Measurements from ENCODE around the gene TLE4.
"Not testable (repeated sequence)": the region's sequence is repeated elsewhere in the genome, so short reads cannot be mapped to it uniquely, and the experiment has no call there.

TLE4 gene

GRCh38 chr9:79571309-79572031 is at the start of gene TLE4:
TLE4 (plus strand) TSS chr9:79571965; CDS start chr9:79572791, 826 bp downstream.
- peak; percentile 99 for DNase-seq

GRCh38 chr9:79522793-79523192 is 49.0 kb upstream of the TLE4 start:
- DNase-seq, result no peak

- DNase-seq, result no peak
Observed at GRCh38 chr9:79524266-79524665, 47.5 kb upstream of the TLE4 start.

- DNase-seq, result no peak
Observed at GRCh38 chr9:79526149-79526672, 45.6 kb upstream of the TLE4 start.

- no peak for DNase-seq
Observed at GRCh38 chr9:79535534-79535933, 36.2 kb upstream of the TLE4 start.

- no peak for DNase-seq
Observed at GRCh38 chr9:79537838-79538237, 33.9 kb upstream of the TLE4 start.

GRCh38 chr9:79542735-79543620 is 28.8 kb upstream of the TLE4 start:
- no peak for DNase-seq

GRCh38 chr9:79544375-79544774 is 27.4 kb upstream of the TLE4 start:
- DNase-seq, result not testable (repeated sequence)

GRCh38 chr9:79551586-79551985 is 20.2 kb upstream of the TLE4 start:
- no peak for DNase-seq

GRCh38 chr9:79551994-79552393 is 19.8 kb upstream of the TLE4 start:
- no peak for DNase-seq

- no peak for DNase-seq
Observed at GRCh38 chr9:79555474-79556089, 16.2 kb upstream of the TLE4 start.

GRCh38 chr9:79559495-79560181 is 12.1 kb upstream of the TLE4 start:
- no peak for DNase-seq

- DNase-seq, result no peak
Observed at GRCh38 chr9:79562749-79563386, 8.9 kb upstream of the TLE4 start.

- no peak for DNase-seq
Observed at GRCh38 chr9:79564105-79564504, 7.7 kb upstream of the TLE4 start.

- DNase-seq, result peak; percentile 10
Observed at GRCh38 chr9:79565245-79565644, 6.5 kb upstream of the TLE4 start.

GRCh38 chr9:79567671-79568098 is 4.1 kb upstream of the TLE4 start:
- no peak for DNase-seq

- DNase-seq, result no peak
Observed at GRCh38 chr9:79568337-79569101, 3.2 kb upstream of the TLE4 start.

GRCh38 chr9:79569814-79570447 is 1.8 kb upstream of the TLE4 start:
- no peak for DNase-seq

- peak; percentile 4 for DNase-seq
Observed at GRCh38 chr9:79570448-79571308, 1.1 kb upstream of the TLE4 start.

All from NCI-H1105 (cell line).